H1 (cell line): ENCODE data around the gene PCDHAC2. TPM values are rescaled to one million over a fixed set of nuclear protein-coding genes. Genes with fewer than 3 reads are reported as not detected.

Experiments
- CTCF ChIA-PET: fragments of 300-600 bp; sonication (Branson Sonifier 250); formaldehyde crosslinking; loops from one replicate; lab custom pipeline; 2021; ENCODE audit not compliant: partially characterized antibody; lab: Charles Lee
- POLR2A ChIA-PET: fragments of 300-600 bp; sonication (Branson Sonifier 250); formaldehyde crosslinking; loops from one replicate; lab custom pipeline; 2021; ENCODE audit warnings: inconsistent platforms; ENCODE audit not compliant: partially characterized antibody; lab: Charles Lee
- DNase-seq, 2 experiments: peaks; one replicate each; pipeline versions ENCODE4 v3.0.0 to v3.0.0-alpha.2; 2010 to 2022; ENCODE audit warnings: low spot score in 2 of 2, low read depth in 1 of 2, mixed read lengths in 1 of 2
- FAIRE-seq: peaks from 2 replicates; lab custom pipeline; 2011; peaks lifted over from hg19 to GRCh38; lab: Jason Lieb, UNC
- H2AFZ ChIP-seq: 2 replicates; pipeline ENCODE4 v1.8.1; 2012; ENCODE audit warnings: low read length, inconsistent platforms
- H2AK5ac ChIP-seq: 2 replicates; pipeline ENCODE4 v1.6.1; 2013; ENCODE audit warnings: low read depth, low read length
- H2BK120ac ChIP-seq: replicated peaks from 2 replicates; pipeline ENCODE3; 2013; ENCODE audit warnings: low read depth, low read length, inconsistent platforms
- H2BK12ac ChIP-seq: 2 replicates; pipeline ENCODE4 v1.6.1; 2013; ENCODE audit warnings: low read depth, low read length
- H2BK15ac ChIP-seq: 2 replicates; pipeline ENCODE4 v1.6.1; 2013; ENCODE audit warnings: low read length
- H2BK20ac ChIP-seq: 2 replicates; pipeline ENCODE4 v1.6.1; 2013; ENCODE audit warnings: low read length
- H2BK5ac ChIP-seq: 2 replicates; pipeline ENCODE4 v1.6.1; 2013; ENCODE audit warnings: low read depth, low read length
- H3K14ac ChIP-seq: 2 replicates; pipeline ENCODE4 v1.6.1; 2013; ENCODE audit warnings: inconsistent platforms; ENCODE audit not compliant: insufficient read length
- H3K18ac ChIP-seq: 2 replicates; pipeline ENCODE4 v1.6.1; 2013; ENCODE audit warnings: low read length; ENCODE audit errors: extremely low read depth
- H3K23ac ChIP-seq: 2 replicates; pipeline ENCODE4 v1.6.1; 2013; ENCODE audit warnings: inconsistent platforms; ENCODE audit not compliant: insufficient read length
- H3K23me2 ChIP-seq: 2 replicates; pipeline ENCODE4 v1.6.1; 2013; ENCODE audit warnings: low read depth, low read length
- H3K27ac ChIP-seq: 2 replicates; pipeline ENCODE4 v1.6.1; 2011; ENCODE audit warnings: low read depth, low read length, inconsistent platforms
- H3K27me3 ChIP-seq, 4 experiments: replicated peaks in 1 of 4; 1 replicate in 1 of 4; 2 replicates in 3 of 4; pipeline versions ENCODE4 v1.6.1 to v1.8.1; 2011 to 2013; ENCODE audit warnings: low read length in 3 of 4, mild to moderate bottlenecking in 3 of 4, inconsistent platforms in 2 of 4, mixed read lengths in 2 of 4, moderate library complexity in 1 of 4; ENCODE audit not compliant: control insufficient read depth in 3 of 4, insufficient read depth in 3 of 4; ENCODE audit errors: extremely low read depth in 1 of 4
- H3K36me3 ChIP-seq, 4 experiments: 2 replicates each; pipeline versions ENCODE4 v1.6.1 to v1.8.1; 2011 to 2013; ENCODE audit warnings: mild to moderate bottlenecking in 4 of 4, low read length in 3 of 4, moderate library complexity in 2 of 4, control low read depth in 1 of 4, inconsistent platforms in 1 of 4; ENCODE audit not compliant: insufficient read depth in 4 of 4, control insufficient read depth in 2 of 4
- H3K4ac ChIP-seq: replicated peaks from 2 replicates; pipeline ENCODE3; 2013; ENCODE audit warnings: low read length, low read depth, mixed read lengths, inconsistent platforms; ENCODE audit not compliant: insufficient read length
- H3K4me1 ChIP-seq, 4 experiments: replicated peaks in 1 of 4; 1 replicate in 1 of 4; 2 replicates in 3 of 4; pipeline versions ENCODE4 v1.6.1 to v1.8.1; 2011 to 2013; ENCODE audit warnings: low read length in 3 of 4, inconsistent platforms in 2 of 4, mixed read lengths in 1 of 4; ENCODE audit not compliant: insufficient read depth in 4 of 4, control insufficient read depth in 3 of 4
- H3K4me2 ChIP-seq, 2 experiments: 2 replicates each; pipeline versions ENCODE4 v1.6.1 to v1.8.1; 2011 to 2013; ENCODE audit warnings: low read depth in 2 of 2, low read length in 2 of 2, control low read depth in 1 of 2, inconsistent platforms in 1 of 2, mild to moderate bottlenecking in 1 of 2; ENCODE audit not compliant: insufficient read depth in 1 of 2
- H3K4me3 ChIP-seq, 4 experiments: fragments of 200-600, 300-600 bp in 1 of 4; sonication (generic), shearing (Covaris generic), sonication (Bioruptor Twin) in 1 of 4; 2 replicates each; pipeline versions ENCODE4 v1.5.1 to v1.8.1; 2011 to 2016; ENCODE audit warnings: low read length in 4 of 4, low read depth in 3 of 4, control low read depth in 2 of 4, inconsistent platforms in 2 of 4, mild to moderate bottlenecking in 2 of 4, mixed read lengths in 1 of 4, moderate library complexity in 1 of 4; ENCODE audit not compliant: insufficient read depth in 2 of 4; ENCODE audit errors: extremely low read depth in 1 of 4
- H3K56ac ChIP-seq: replicated peaks from 2 replicates; pipeline ENCODE3; 2013; ENCODE audit warnings: low read depth, mild to moderate bottlenecking, mixed read lengths, low read length, inconsistent platforms; ENCODE audit not compliant: insufficient read length
- H3K79me1 ChIP-seq: 2 replicates; pipeline ENCODE4 v1.6.1; 2013; ENCODE audit warnings: low read depth, low read length, control low read depth
- H3K79me2 ChIP-seq, 2 experiments: 2 replicates each; pipeline versions ENCODE4 v1.6.1 to v1.8.1; 2012 to 2013; ENCODE audit warnings: low read length in 2 of 2, mild to moderate bottlenecking in 2 of 2, inconsistent platforms in 1 of 2; ENCODE audit not compliant: insufficient read depth in 2 of 2, control insufficient read depth in 1 of 2
- H3K9ac ChIP-seq, 4 experiments: replicated peaks in 1 of 4; 1 replicate in 1 of 4; 2 replicates in 3 of 4; pipeline versions ENCODE4 v1.6.1 to v1.8.1; 2011 to 2013; ENCODE audit warnings: low read depth in 3 of 4, low read length in 3 of 4, control low read depth in 2 of 4, mild to moderate bottlenecking in 2 of 4, moderate library complexity in 2 of 4, inconsistent platforms in 1 of 4; ENCODE audit errors: extremely low read depth in 1 of 4
- H3K9me3 ChIP-seq, 2 experiments: 2 replicates each; pipeline versions ENCODE4 v1.6.1 to v1.8.1; 2012 to 2013; ENCODE audit warnings: mild to moderate bottlenecking in 2 of 2, moderate library complexity in 2 of 2, control low read depth in 1 of 2, inconsistent platforms in 1 of 2, low read depth in 1 of 2, low read length in 1 of 2, mixed read lengths in 1 of 2; ENCODE audit not compliant: insufficient read depth in 2 of 2
- H4K20me1 ChIP-seq, 2 experiments: replicated peaks in 1 of 2; 2 replicates each; pipeline versions ENCODE3 to v1.8.1; 2011 to 2013; ENCODE audit warnings: inconsistent platforms in 2 of 2, low read length in 2 of 2, mild to moderate bottlenecking in 1 of 2; ENCODE audit not compliant: insufficient read depth in 2 of 2, control insufficient read depth in 1 of 2
- H4K5ac ChIP-seq: 2 replicates; pipeline ENCODE4 v1.6.1; 2013; ENCODE audit warnings: low read length, low read depth, mixed read lengths, inconsistent platforms; ENCODE audit not compliant: insufficient read length
- H4K8ac ChIP-seq: 2 replicates; pipeline ENCODE4 v1.8.0; 2013; ENCODE audit warnings: mild to moderate bottlenecking, moderate library complexity, low read length, inconsistent platforms; ENCODE audit not compliant: insufficient read depth; ENCODE audit errors: extremely low read depth
- H4K91ac ChIP-seq: replicated peaks from 2 replicates; pipeline ENCODE3; 2013; ENCODE audit warnings: low read length, mixed read lengths, inconsistent platforms; ENCODE audit not compliant: insufficient read length
- BRCA1 ChIP-seq: IDR thresholded peaks from 2 replicates; pipeline ENCODE4 v1.6.1; 2012; ENCODE audit warnings: low read depth, low read length, improper control_type of control experiment
- RBBP5 ChIP-seq: IDR thresholded peaks from 2 replicates; pipeline ENCODE4 v1.7.1; 2012; ENCODE audit warnings: low read depth, mild to moderate bottlenecking, inconsistent platforms, low read length, moderate library complexity, borderline replicate concordance
- TAF7 ChIP-seq: optimal IDR thresholded peaks from 2 replicates; pipeline ENCODE3; 2011; ENCODE audit warnings: low read depth, mild to moderate bottlenecking, inconsistent platforms, low read length, moderate library complexity, borderline replicate concordance
- TCF12 ChIP-seq: IDR thresholded peaks from 2 replicates; pipeline ENCODE4 v1.6.1; 2011; ENCODE audit warnings: low read depth, mild to moderate bottlenecking, low read length
- WGBS, 2 experiments: shearing (Covaris generic) in 1 of 2; methylation state at CpG; one replicate each; pipeline versions ENCODE4 v1.1.6 to v1.1.7; 2013 to 2015; ENCODE audit warnings: low lambda C conversion rate in 2 of 2, mixed read lengths in 2 of 2, inconsistent platforms in 1 of 2, low coverage in 1 of 2, missing lambda C conversion rate in 1 of 2; ENCODE audit not compliant: insufficient replicate concordance in 2 of 2, insufficient coverage in 1 of 2, insufficient read length in 1 of 2; ENCODE audit errors: extremely low coverage in 1 of 2, missing lambda C conversion rate in 1 of 2; 5-methylcytosine and 5-hydroxymethylcytosine counted together
- polyA plus RNA-seq, 7 experiments: library from polyadenylated mRNA; depleted of rRNA in 3 of 7; stranded (reverse) in 5 of 7; unstranded in 2 of 7; fragments of >200 nt in 5 of 7; fragments of 200-250 nt in 2 of 7; gene quantifications; 1 replicate in 5 of 7; 2 replicates in 1 of 7; 4 replicates in 1 of 7; pipeline versions ENCODE4 v1.2.1 to v1.2.3, GENCODE V29; 2011 to 2013; ENCODE audit warnings: missing spikeins in 2 of 7, mixed read lengths in 2 of 7
- total RNA-seq: library from RNA; stranded (reverse); fragmentation: NEBNext Ultra II Directional; extraction: Animal tissue kit (Norgen Biotek cat#: 25700); gene quantifications from 2 replicates; pipeline ENCODE4 v1.2.1, GENCODE V29; 2021

The PCDHAC2 gene
- total and polyA plus RNA-seq, 2 of the 8 experiments (the other 6 are each of a cell fraction or from before 2014, with no cell fraction given) = 3.7 to 5.0 TPM

GRCh38 chr5:141010047-141010793 is 43.9 kb downstream of the PCDHAC2 start:
- no peaks in the 10 kb centered on the region; a peak in 1 of 4 replicates for H3K9me3 ChIP-seq
- no peak overlapping the region for H4K8ac ChIP-seq
- H3K4me3 ChIP-seq = no peak overlapping the region
- peaks cover 0 to under 1% (median under 1%) of the 10 kb centered on the region in 4 experiments; a peak in 5 of 7 replicates for H3K4me1 ChIP-seq
- no peak overlapping the region for H2BK20ac ChIP-seq
- H2BK15ac ChIP-seq = no peak overlapping the region
- H3K79me2 ChIP-seq = no peaks in the 10 kb centered on the region
- no peaks in the 10 kb centered on the region for H3K27me3 ChIP-seq
- no peak overlapping the region for H2AFZ ChIP-seq
- H2BK5ac ChIP-seq = no peak overlapping the region
- no peak overlapping the region for H3K27ac ChIP-seq
- no peak overlapping the region for H2BK12ac ChIP-seq
- H3K56ac ChIP-seq = no peak overlapping the region
- H2BK120ac ChIP-seq = no peak overlapping the region
- no peak overlapping the region for H4K5ac ChIP-seq
- ChIA-PET CTCF (interaction anchor here (1.1 to 2.5 kb wide), 4 partner anchors 10 to 141 kb away, joined by 4 to 7 read pairs (median 6); partner anchors contain the start of gene PCDHA11), POLR2A (interaction anchor here (1.9 to 3.1 kb wide), 2 partner anchors 8 to 40 kb away, joined by 3 to 12 read pairs; no protein-coding TSS in a partner anchor)
- no peak for FAIRE-seq
- no peak overlapping the region for H2AK5ac ChIP-seq
- H3K36me3 ChIP-seq = no peaks in the 10 kb centered on the region
- no peaks in the 10 kb centered on the region for H3K23me2 ChIP-seq
- H3K4ac ChIP-seq = no peak overlapping the region
- H4K20me1 ChIP-seq = no peaks in the 10 kb centered on the region
- H3K14ac ChIP-seq = no peak overlapping the region
- WGBS, 2 experiments = 93% methylated on average over 12 of the region's 12 CpGs; no CpG with 5 or more reads in 1 of the 2 experiments
- no peak for DNase-seq
- H3K4me2 ChIP-seq = no peak overlapping the region
- no peak overlapping the region for H4K91ac ChIP-seq
- H3K23ac ChIP-seq = no peak overlapping the region
- H3K18ac ChIP-seq = no peak overlapping the region
- no peaks in the 10 kb centered on the region for H3K79me1 ChIP-seq
- H3K9ac ChIP-seq = no peak overlapping the region
- TF ChIP-seq TCF12 (no peak), TAF7 (no peak), RBBP5 (no peak), BRCA1 (no peak)
